Measurements from ENCODE around the gene BPIFB4. TPM values are rescaled to one million over a fixed set of nuclear protein-coding genes. Genes with fewer than 3 reads are reported as not detected.
"Not testable (repeated sequence)": the region's sequence is repeated elsewhere in the genome, so short reads cannot be mapped to it uniquely, and the experiment has no call there.

BPIFB4 gene
- not detected for polyA plus RNA-seq (ENCODE audit: insufficient read length in 3 of 3)

DNA sequence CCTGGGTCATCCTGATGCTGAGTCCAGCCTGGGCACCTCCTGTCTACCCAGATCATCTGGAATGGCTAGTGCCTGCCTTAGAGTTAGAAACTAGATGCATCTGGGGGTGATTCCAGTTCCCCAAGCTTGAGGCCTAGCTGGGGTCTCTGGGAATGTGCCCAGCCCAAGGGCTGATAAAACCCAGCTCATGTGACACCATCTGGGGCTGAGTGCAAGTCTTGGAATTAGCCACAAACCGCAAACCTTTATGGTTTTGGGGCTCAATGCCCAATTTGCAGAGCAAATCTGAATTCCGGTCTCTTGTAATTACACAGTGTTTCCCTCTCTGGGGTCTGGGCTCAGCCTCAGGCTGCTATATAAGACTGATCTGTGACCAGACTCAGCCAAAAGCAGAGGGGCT is at the start of gene BPIFB4:
TSS of gene BPIFB4 (plus strand) at position 385 of the 400 bp plus-strand sequence. CDS start 1,884 bp downstream, outside the sequence.
- no peak for DNase-seq (ENCODE audit: low read depth in 3 of 3, low spot score in 2 of 3)

GRCh38 chr20:33030076-33030475 is 49.4 kb upstream of the BPIFB4 start:
- no peak for DNase-seq (ENCODE audit: low read depth in 3 of 3, low spot score in 2 of 3)

DNA sequence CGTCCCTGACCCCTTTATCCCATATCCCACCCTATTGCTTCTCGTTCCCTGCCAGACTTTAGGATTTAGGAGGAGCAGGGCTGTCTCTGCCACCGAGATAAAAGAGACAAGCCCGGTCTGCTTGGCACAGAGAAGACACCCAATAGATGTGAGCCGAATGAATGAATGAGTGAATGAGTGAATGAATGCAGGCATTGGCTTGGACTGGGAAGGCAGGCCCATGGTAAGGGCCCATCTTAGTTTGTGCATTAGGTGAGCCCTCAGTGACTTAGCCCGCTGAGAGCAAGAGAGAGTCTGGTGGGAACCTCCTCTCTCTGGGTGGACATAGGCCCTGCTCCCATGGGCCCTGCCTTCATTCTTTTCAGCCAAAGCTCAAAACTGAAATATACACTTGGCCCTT is 48.9 kb upstream of the BPIFB4 start:
- no peak for DNase-seq (ENCODE audit: low read depth in 3 of 3, low spot score in 2 of 3)

DNA sequence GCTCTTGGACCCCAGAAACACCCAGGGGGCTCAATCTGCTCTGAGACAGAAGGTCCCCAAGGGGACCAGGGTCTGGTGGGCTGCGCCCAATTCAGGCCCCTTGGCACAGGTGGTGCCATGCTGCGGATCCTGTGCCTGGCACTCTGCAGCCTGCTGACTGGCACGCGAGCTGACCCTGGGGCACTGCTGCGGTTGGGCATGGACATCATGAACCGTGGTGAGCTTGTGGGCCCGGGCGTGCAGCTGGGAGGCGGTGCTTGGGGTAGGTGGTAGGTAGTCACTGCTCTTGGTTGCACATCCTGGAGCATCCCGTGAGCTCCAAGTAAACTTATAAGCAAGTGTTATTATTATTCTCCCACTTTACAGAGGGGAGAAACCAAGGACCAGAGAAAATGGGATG is 47.9 kb upstream of the BPIFB4 start, which contains the start of gene BPIFB6:
TSS of gene BPIFB6 (plus strand) at position 118 of the 400 bp plus-strand sequence. CDS start at position 118, 0 bp downstream.
- no peak for DNase-seq (ENCODE audit: low read depth in 3 of 3, low spot score in 2 of 3)

DNA sequence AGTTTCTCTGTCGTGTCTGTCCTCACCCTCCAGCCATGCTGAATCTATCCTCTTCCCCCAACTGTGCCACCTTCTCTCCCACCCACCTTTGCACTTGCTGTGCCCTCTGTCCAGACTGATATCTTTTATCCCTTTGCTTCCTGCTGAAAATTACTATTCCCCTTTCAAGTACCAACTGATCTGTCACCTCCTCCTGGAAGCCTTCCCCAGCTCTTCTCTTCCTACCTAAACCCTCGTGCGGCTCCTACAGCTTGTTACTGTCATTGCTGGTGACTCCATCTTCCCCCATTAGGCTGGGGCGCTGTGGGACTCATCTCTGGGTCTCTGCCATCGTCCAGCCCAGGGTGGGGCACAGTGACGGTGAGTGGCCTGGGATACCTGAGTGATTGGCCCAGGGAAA is 46.9 kb upstream of the BPIFB4 start:
- no peak for DNase-seq (ENCODE audit: low read depth in 3 of 3, low spot score in 2 of 3)

DNA sequence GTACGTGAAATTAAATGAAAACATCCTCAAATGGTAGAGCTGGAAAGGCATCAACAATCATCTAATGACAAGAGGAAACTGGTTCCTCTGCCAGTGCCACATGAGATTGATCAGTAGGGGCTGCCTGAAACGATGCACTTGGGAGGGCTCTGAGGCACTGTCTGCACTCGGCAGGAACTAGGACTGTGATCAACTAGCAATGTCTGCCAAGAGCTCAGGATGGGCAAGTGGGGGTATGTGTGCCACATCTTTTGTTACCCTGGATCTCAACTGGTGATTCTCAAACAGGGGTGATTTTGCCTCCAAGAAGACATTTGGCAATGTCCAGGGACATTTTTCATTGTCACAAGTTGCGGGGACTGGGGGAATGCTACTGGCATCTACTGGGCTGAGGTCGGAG is 46.1 kb upstream of the BPIFB4 start:
- no peak for DNase-seq (ENCODE audit: low read depth in 3 of 3, low spot score in 2 of 3)

DNA sequence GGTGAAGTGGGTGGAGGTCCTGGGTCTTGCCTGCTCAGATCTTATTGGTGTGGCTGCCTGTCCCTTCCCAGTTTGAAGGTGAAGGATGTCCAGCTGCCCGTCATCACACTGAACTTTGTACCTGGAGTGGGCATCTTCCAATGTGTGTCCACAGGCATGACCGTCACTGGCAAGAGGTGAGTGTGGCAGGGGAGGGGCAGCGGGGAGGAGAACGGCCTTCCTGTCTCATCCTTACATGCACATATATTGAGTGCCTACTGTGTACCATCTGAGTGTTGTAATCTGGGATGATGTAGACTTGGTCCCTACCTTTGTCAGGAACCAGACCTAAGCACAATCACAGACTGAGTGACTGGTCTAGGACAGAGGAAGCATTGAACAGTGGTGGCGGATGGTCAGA is 45.3 kb upstream of the BPIFB4 start:
- no peak for DNase-seq (ENCODE audit: low read depth in 3 of 3, low spot score in 2 of 3)

- DNase-seq (ENCODE audit: low read depth in 3 of 3, low spot score in 2 of 3) = no peak
These were observed 44.4 kb upstream of the BPIFB4 start for GRCh38 chr20:33034901-33035492.

DNA sequence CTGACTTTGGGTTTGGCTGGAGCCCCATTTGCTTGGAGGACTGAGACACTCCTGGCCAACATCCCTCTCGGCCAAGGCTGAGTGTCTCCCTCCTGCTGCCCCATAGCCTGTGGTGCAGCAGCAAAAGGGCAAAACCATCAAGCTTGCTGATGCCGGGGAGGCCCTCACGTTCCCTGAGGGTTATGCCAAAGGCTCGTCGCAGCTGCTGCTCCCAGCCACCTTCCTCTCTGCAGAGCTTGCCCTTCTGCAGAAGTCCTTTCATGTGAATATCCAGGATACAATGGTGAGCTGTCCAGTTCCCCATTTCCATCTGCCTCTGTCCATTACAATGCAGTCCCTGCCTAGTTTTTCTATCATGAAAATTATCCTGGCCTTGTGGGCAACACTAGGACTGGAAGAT is 42.0 kb upstream of the BPIFB4 start:
- no peak for DNase-seq (ENCODE audit: low read depth in 3 of 3, low spot score in 2 of 3)

- no peak for DNase-seq (ENCODE audit: low read depth in 3 of 3, low spot score in 2 of 3)
These were observed 41.2 kb upstream of the BPIFB4 start for GRCh38 chr20:33038243-33038642.

GRCh38 chr20:33042430-33042829 is 37.0 kb upstream of the BPIFB4 start:
- DNase-seq (ENCODE audit: low read depth in 3 of 3, low spot score in 2 of 3) = no peak

DNA sequence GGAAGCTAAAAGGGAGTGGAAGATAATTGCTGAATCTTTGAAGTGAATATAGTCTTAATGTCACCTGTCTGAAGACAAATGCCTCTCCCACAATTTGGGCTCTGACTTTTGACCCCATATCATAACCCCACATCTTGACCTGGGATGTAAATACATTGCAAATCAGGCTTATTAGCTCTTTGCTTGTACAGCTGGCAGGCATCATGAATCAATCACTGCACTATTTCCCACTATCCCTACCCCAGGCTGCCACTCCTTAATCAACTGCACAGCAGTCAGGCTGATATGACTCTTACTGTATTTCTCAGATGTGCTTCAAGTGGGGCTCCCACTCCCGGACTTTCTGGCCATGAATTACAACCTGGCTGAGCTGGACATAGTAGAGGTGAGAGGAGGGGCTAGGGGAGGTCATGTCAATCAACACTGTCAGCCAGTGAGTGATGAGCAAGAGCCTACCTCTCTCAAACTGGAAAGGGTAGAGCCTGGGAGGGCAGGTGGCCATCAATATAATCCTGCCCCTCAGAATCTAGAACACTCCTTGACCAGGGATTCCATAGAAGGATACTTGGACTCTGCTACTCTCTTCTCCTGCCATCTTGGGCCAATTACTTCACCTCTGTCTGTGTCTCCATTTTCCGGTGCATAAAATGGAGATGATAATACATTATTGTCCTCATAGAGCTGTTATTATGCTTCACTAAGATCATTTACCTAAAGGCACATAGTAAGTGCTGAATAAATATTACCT is 36.3 kb upstream of the BPIFB4 start:
- no peak for DNase-seq (ENCODE audit: low read depth in 3 of 3, low spot score in 2 of 3)

DNA sequence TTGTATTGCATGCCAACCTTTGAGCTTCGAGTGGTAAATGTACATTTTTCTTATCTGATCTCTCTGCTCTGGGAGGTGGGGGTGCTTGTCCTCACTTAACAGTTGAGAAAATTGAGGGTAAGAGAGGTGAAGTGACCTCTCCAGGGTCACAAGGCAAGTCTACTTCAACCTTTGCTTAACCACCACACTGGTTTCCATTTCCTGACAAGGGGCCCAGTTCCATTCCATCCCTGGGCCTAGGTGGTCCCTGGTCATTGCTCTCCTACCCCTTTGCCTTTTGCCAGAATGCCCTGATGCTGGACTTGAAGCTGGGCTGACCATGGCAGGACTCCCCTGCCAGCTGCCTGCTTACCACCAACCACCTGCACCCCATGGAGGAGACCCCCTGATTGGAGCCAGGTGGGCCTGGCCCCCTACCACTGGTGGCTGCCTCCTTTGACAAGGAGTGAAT is 35.7 kb upstream of the BPIFB4 start:
- DNase-seq (ENCODE audit: low read depth in 3 of 3, low spot score in 2 of 3) = no peak

GRCh38 chr20:33045129-33045721 is 34.2 kb upstream of the BPIFB4 start:
- DNase-seq (ENCODE audit: low read depth in 3 of 3, low spot score in 2 of 3) = not testable (repeated sequence)

DNA sequence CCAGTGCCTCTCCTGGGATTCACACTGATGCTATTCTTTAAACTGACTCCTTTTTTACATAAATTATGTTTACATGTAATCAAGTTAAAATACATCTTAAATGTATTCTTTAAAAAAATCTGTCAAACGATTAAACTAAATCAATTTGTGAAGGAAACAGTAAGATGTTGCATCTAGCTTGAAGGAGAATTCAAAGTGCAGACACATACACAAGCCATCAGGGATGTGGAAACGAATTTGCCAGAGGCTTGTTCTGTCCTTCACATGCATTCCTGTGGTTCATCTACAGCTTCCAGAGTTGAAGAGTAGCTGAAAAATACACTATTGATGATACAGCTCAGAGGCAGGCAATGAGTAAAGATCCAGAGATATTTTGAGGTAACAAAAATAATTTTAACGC is 33.0 kb upstream of the BPIFB4 start:
- no peak for DNase-seq (ENCODE audit: low read depth in 3 of 3, low spot score in 2 of 3)

DNA sequence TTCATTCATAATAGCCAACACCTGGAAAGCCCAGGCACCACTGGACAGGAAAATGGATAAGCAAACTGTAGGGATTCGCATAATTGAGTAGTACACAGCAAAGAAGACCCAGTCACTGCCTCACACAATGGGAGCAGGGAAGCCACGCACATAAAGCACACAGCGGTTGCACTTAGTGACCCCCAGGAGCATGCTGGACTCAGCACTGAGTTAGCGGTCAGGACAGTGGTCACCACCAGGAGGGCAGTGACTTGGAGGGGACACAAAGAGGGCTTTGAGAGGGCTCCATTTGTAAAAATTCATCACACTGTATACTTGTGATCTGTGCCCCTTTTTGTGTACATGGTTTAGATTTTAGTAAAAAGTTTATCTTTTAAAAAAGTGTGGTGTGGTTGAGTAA is 28.1 kb upstream of the BPIFB4 start:
- DNase-seq (ENCODE audit: low read depth in 3 of 3, low spot score in 2 of 3) = no peak

DNA sequence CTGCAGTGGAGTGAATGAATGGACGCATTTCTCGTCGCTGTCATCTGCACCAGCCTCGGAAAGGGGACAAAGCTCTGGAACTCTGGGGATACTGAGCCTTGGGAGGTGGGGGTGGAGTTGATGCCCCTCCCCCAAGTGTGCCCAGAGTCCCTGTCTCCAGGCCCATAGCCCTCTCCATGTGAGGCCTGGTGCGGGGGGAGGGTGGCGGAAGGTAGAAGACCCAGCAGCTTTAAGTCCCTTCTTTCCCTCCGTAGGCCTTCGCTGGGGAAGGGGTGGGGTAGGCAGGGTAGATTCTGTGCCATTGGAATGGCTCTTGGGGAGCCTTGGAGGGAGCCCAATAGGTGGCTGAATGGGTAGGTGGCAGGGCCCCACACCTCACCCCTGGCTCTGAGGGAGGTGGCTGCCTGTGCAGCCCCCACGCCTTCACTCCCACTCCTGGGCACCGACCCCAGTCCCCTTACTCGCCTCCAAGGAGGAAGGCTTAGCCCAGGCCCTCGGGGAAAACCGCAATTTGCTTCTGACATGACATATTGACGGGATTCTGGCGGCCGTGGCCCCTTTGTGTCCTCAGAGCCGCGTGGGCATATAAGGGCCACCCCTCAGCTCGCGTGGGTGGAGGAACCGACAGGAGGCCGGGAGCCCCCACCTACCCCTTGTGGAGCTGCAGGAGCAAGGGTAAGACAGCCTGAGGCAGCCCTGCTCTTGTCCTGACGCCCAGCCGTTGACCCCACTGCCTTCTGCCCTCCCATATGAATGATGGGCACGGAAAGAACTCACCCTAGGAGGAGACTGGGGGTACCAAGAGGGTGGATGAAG is 25.9 kb upstream of the BPIFB4 start, which contains the start of gene BPIFB3:
TSS of gene BPIFB3 (plus strand) at position 613 of the 816 bp plus-strand sequence. CDS start 1,533 bp downstream, outside the sequence.
- no peak for DNase-seq (ENCODE audit: low read depth in 3 of 3, low spot score in 2 of 3)

- no peak for DNase-seq (ENCODE audit: low read depth in 3 of 3, low spot score in 2 of 3)
These were observed 25.1 kb upstream of the BPIFB4 start for GRCh38 chr20:33054381-33054780.

GRCh38 chr20:33054791-33055190 is 24.7 kb upstream of the BPIFB4 start:
- DNase-seq (ENCODE audit: low read depth in 3 of 3, low spot score in 2 of 3) = no peak

- DNase-seq (ENCODE audit: low read depth in 3 of 3, low spot score in 2 of 3) = no peak
These were observed 20.3 kb upstream of the BPIFB4 start for GRCh38 chr20:33059136-33059535.

All from right renal cortex interstitium (tissue), 3 donors.